Testis (tissue), 3 donors: ENCODE data around the gene UGT2A2. TPM values are rescaled to one million over a fixed set of nuclear protein-coding genes. Genes with fewer than 3 reads are reported as not detected.

ENCODE experiments used
- DNase-seq: peaks from one replicate; pipeline ENCODE4 v3.0.0-alpha.2; 2019
- H3K27ac ChIP-seq, 2 donors: fragments of 200-600 bp; sonication (generic); one replicate each; pipeline ENCODE4 v1.5.1; 2019
- H3K27me3 ChIP-seq: fragments of 200-600 bp; sonication (generic); one replicate; pipeline ENCODE4 v1.5.1; 2019
- H3K36me3 ChIP-seq: fragments of 200-600 bp; sonication (generic); one replicate; pipeline ENCODE4 v1.5.1; 2017; ENCODE audit warnings: low read depth; ENCODE audit errors: missing control alignments
- H3K4me1 ChIP-seq: fragments of 200-600 bp; sonication (generic); one replicate; pipeline ENCODE4 v1.5.1; 2019
- H3K4me3 ChIP-seq, 2 donors: fragments of 200-600 bp; sonication (generic); one replicate each; pipeline ENCODE4 v1.5.1; 2017 to 2019
- H3K9me3 ChIP-seq: fragments of 200-600 bp; sonication (generic); one replicate; pipeline ENCODE4 v1.5.1; 2017
- CTCF ChIP-seq, 3 experiments: fragments of 450-650 bp in 2 of 3; fragments of 200-600 bp in 1 of 3; sonication (generic) in 1 of 3; IDR thresholded peaks; one replicate each; pipeline ENCODE4 v1.5.1; 2016 to 2019; ENCODE audit warnings: antibody characterized with exemption in 3 of 3, mild to moderate bottlenecking in 2 of 3, moderate library complexity in 1 of 3
- POLR2A ChIP-seq: fragments of 450-650 bp; IDR thresholded peaks from one replicate; pipeline ENCODE4 v1.6.1; 2017; ENCODE audit warnings: antibody characterized with exemption, mild to moderate bottlenecking, moderate library complexity
- WGBS, 2 donors: methylation state at CpG; one replicate each; pipeline ENCODE4 v1.1.5; 2018; 5-methylcytosine and 5-hydroxymethylcytosine counted together
- intact Hi-C: fragments of 100-400 bp; cut with DNase I; formaldehyde crosslinking; loops from one replicate; pipeline ENCODE4 v1.15.1; 2023; ENCODE audit warnings: low total_unique reads
- polyA plus RNA-seq: library from polyadenylated mRNA; stranded (reverse); fragments of 350-450 nt; fragmentation: Illumina TruSeq; extraction: RNeasy Lipid Tissue Mini Kit (QIAGEN cat#74804); gene quantifications from one replicate; pipeline ENCODE4 v1.2.3, GENCODE V29; 2014; ENCODE audit warnings: low read depth, low replicate concordance; ENCODE audit not compliant: insufficient read depth
- total RNA-seq, 2 donors: library from RNA; depleted of rRNA; stranded (reverse); fragments of >200 nt; gene quantifications; one replicate each; pipeline ENCODE4 v1.2.3, GENCODE V29; 2016

The UGT2A2 gene
- total and polyA plus RNA-seq, 3 donors from 2014 or later = not detected

- Histone ChIP-seq H3K36me3 (no peaks in the 10 kb centered on the region), H3K9me3 (no peaks in the 10 kb centered on the region), H3K4me1 (no peaks in the 10 kb centered on the region), H3K27ac (no peak overlapping the region), H3K4me3 (no peak overlapping the region), H3K27me3 (no peaks in the 10 kb centered on the region)
- no peak for DNase-seq
- 71 to 81% methylated on average over 2 of the region's 2 CpGs for WGBS, 2 donors
- intact Hi-C loops = no loop called here
- TF ChIP-seq POLR2A (no peak), CTCF (IDR thresholded peaks at IDR 0.05) (no peak)
Measured at GRCh38 chr4:69600013-69600412, 39.4 kb downstream of the UGT2A2 start.

GRCh38 chr4:69594382-69594781 lies 45.1 kb downstream of the UGT2A2 start:
- WGBS, 2 donors = 53 to 55% methylated on average over 4 of the region's 4 CpGs
- Histone ChIP-seq H3K4me3 (no peak overlapping the region), H3K27ac (no peak overlapping the region), H3K36me3 (no peaks in the 10 kb centered on the region), H3K9me3 (no peaks in the 10 kb centered on the region), H3K27me3 (no peaks in the 10 kb centered on the region), H3K4me1 (no peaks in the 10 kb centered on the region)
- no peak for DNase-seq
- intact Hi-C loops = no loop called here
- TF ChIP-seq POLR2A = no peak

GRCh38 chr4:69591364-69591763 lies 48.1 kb downstream of the UGT2A2 start:
- DNase-seq = no peak
- TF ChIP-seq POLR2A = no peak
- no peak for TF ChIP-seq CTCF (IDR thresholded peaks at IDR 0.05)
- Histone ChIP-seq H3K27ac (no peak overlapping the region), H3K4me1 (no peaks in the 10 kb centered on the region), H3K27me3 (no peaks in the 10 kb centered on the region), H3K36me3 (no peaks in the 10 kb centered on the region), H3K9me3 (no peaks in the 10 kb centered on the region), H3K4me3 (no peak overlapping the region)
- intact Hi-C loops = no loop called here
- 52 to 64% methylated on average over 1 of the region's 1 CpG for WGBS, 2 donors

- no peak overlapping the region for H3K4me3 ChIP-seq
- no peaks in the 10 kb centered on the region for H3K36me3 ChIP-seq
- H3K27me3 ChIP-seq = no peaks in the 10 kb centered on the region
- H3K9me3 ChIP-seq = no peaks in the 10 kb centered on the region
- no peak for DNase-seq
- intact Hi-C loops = no loop called here
- TF ChIP-seq POLR2A = no peak
- no peak for TF ChIP-seq CTCF (IDR thresholded peaks at IDR 0.05)
- WGBS, 2 donors = 35 to 83% methylated on average over 1 of the region's 1 CpG
- H3K27ac ChIP-seq = no peak overlapping the region
- no peaks in the 10 kb centered on the region for H3K4me1 ChIP-seq
Measured at GRCh38 chr4:69589884-69590283, 49.6 kb downstream of the UGT2A2 start.

- intact Hi-C loops = no loop called here
- no peak overlapping the region for H3K27ac ChIP-seq
- TF ChIP-seq CTCF (IDR thresholded peaks at IDR 0.05) = no peak
- TF ChIP-seq POLR2A = no peak
- no peak for DNase-seq
- no peaks in the 10 kb centered on the region for H3K9me3 ChIP-seq
- H3K4me3 ChIP-seq = no peak overlapping the region
- H3K27me3 ChIP-seq = no peaks in the 10 kb centered on the region
- no peaks in the 10 kb centered on the region for H3K4me1 ChIP-seq
- 79 to 84% methylated on average over 5 of the region's 5 CpGs for WGBS, 2 donors
- H3K36me3 ChIP-seq = no peaks in the 10 kb centered on the region
Measured at GRCh38 chr4:69584135-69584534, 55.3 kb downstream of the UGT2A2 start.
